ENCODE results near the gene TAAR6.

GRCh38 chr6:132524646-132525045, 45.5 kb upstream of the TAAR6 start:
- TF ChIP-seq EZH2 (IDR thresholded peaks at IDR 0.05; ENCODE audit: insufficient read depth, poor library complexity, severe bottlenecking): no peak
- TF ChIP-seq EZH2phosphoT487 (IDR thresholded peaks at IDR 0.05; ENCODE audit: insufficient read depth, low read depth): no peak

Measured in GM23248 (cell line).